Thyroid gland (tissue), 4 donors: ENCODE measurements around the gene MAST4.

Source experiments
- POLR2A ChIP-seq, 2 donors: fragments of 450-650 bp; IDR thresholded peaks; one replicate each; pipeline ENCODE4 v1.6.1; 2017; ENCODE audit warnings: antibody characterized with exemption in 2 of 2, mild to moderate bottlenecking in 2 of 2, moderate library complexity in 1 of 2
- TF ChIP-seq, protein P1 (sequence below), 6 experiments: fragments of 200-600 bp in 3 of 6; fragments of 450-650 bp in 3 of 6; sonication (generic) in 3 of 6; IDR thresholded peaks; one replicate each; pipeline ENCODE4 v1.5.1; 2016 to 2019; ENCODE audit warnings: antibody characterized with exemption in 6 of 6, mild to moderate bottlenecking in 2 of 6, inconsistent platforms in 1 of 6, moderate library complexity in 1 of 6

DNA sequence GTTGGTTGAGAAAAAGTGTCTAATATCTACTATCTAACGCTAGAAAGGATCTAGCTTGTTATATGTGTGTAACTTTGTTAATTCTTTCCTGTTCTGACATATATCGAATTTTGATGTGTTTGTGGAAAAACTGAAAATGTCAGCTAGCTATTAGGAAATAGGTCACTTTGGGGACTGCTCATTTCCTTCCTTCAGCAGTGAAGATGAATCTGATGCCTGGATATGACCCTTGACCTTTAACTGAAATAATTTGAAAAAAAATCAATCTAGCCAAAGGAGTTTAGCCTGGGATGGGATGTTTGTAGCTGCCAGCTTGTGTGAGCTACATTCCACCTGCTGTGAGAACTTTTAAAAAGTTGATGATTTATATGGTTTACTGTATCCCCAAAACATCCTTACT, 533.6 kb downstream of the MAST4 start:
- TF ChIP-seq, protein P1, sequence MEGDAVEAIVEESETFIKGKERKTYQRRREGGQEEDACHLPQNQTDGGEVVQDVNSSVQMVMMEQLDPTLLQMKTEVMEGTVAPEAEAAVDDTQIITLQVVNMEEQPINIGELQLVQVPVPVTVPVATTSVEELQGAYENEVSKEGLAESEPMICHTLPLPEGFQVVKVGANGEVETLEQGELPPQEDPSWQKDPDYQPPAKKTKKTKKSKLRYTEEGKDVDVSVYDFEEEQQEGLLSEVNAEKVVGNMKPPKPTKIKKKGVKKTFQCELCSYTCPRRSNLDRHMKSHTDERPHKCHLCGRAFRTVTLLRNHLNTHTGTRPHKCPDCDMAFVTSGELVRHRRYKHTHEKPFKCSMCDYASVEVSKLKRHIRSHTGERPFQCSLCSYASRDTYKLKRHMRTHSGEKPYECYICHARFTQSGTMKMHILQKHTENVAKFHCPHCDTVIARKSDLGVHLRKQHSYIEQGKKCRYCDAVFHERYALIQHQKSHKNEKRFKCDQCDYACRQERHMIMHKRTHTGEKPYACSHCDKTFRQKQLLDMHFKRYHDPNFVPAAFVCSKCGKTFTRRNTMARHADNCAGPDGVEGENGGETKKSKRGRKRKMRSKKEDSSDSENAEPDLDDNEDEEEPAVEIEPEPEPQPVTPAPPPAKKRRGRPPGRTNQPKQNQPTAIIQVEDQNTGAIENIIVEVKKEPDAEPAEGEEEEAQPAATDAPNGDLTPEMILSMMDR (IDR thresholded peaks at IDR 0.05): no peak
- no peak for TF ChIP-seq POLR2A (IDR thresholded peaks at IDR 0.05)
